Left ventricle myocardium inferior (tissue), 1 donor: ENCODE measurements around the gene PROX2. TPM values are rescaled to one million over a fixed set of nuclear protein-coding genes. Genes with fewer than 3 reads are reported as not detected.

Experiments used
- DNase-seq: peaks from one replicate; pipeline ENCODE4 v3.0.0-alpha.2; 2020
- H3K27ac ChIP-seq: fragments of 200-600 bp; replicated peaks from 2 replicates; pipeline ENCODE4 v1.8.0; 2021
- H3K27me3 ChIP-seq: fragments of 200-600 bp; 2 replicates; pipeline ENCODE4 v1.8.0; 2021; ENCODE audit warnings: low read depth
- H3K36me3 ChIP-seq: fragments of 200-600 bp; 2 replicates; pipeline ENCODE4 v1.8.0; 2021
- H3K4me1 ChIP-seq: fragments of 200-600 bp; 2 replicates; pipeline ENCODE4 v1.8.0; 2021
- H3K4me3 ChIP-seq: fragments of 200-600 bp; 2 replicates; pipeline ENCODE4 v1.8.0; 2021; ENCODE audit warnings: mild to moderate bottlenecking, moderate library complexity
- H3K9me3 ChIP-seq: fragments of 200-600 bp; replicated peaks from 2 replicates; pipeline ENCODE4 v1.8.0; 2021
- intact Hi-C: fragments of 100-400 bp; cut with micrococcal nuclease; formaldehyde crosslinking; loops from one replicate; pipeline ENCODE4 v1.11.0; 2022
- total RNA-seq: library from RNA; stranded (reverse); fragmentation: NEBNext Ultra II Directional; extraction: Animal tissue kit (Norgen Biotek cat#: 25700); gene quantifications from one replicate; pipeline ENCODE4 v1.2.1, GENCODE V29; 2021
- TF ChIP-seq, protein P1 (sequence below): fragments of 200-600 bp; IDR thresholded peaks from 2 replicates; pipeline ENCODE4 v1.8.0; 2021; ENCODE audit warnings: antibody characterized with exemption, mild to moderate bottlenecking, borderline replicate concordance
- donor health status: DM: no; HTN: yes; CAD: no; lungs with severe emphysema.

Gene PROX2
- total RNA-seq, 1 donor from 2014 or later = not detected

DNA sequence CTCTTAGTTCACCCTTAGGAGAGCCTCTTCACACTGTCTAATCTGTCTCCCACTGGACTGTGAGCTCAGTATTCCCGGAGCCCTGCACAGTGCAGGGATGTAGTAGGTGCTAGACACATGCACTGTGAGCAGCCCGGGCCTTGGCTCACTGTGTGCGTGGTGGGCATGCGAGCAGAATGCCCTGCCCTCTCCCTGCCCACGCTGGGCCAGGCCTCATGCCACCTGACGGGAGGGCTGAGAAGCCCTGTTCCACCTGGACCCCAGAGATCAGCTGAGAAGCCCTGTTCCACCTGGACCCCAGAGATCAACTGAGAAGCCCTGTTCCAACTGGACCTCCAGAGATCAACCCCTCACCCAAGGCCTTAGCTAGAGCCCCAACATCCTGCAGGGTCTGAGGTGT is 36.2 kb upstream of the PROX2 start:
- Histone ChIP-seq H3K4me3 (no peak overlapping the region), H3K27ac (no peak overlapping the region), H3K9me3 (no peaks in the 10 kb centered on the region), H3K4me1 (peaks cover 69% of the 10 kb centered on the region), H3K36me3 (no peaks in the 10 kb centered on the region), H3K27me3 (no peaks in the 10 kb centered on the region)
- TF ChIP-seq, protein P1, sequence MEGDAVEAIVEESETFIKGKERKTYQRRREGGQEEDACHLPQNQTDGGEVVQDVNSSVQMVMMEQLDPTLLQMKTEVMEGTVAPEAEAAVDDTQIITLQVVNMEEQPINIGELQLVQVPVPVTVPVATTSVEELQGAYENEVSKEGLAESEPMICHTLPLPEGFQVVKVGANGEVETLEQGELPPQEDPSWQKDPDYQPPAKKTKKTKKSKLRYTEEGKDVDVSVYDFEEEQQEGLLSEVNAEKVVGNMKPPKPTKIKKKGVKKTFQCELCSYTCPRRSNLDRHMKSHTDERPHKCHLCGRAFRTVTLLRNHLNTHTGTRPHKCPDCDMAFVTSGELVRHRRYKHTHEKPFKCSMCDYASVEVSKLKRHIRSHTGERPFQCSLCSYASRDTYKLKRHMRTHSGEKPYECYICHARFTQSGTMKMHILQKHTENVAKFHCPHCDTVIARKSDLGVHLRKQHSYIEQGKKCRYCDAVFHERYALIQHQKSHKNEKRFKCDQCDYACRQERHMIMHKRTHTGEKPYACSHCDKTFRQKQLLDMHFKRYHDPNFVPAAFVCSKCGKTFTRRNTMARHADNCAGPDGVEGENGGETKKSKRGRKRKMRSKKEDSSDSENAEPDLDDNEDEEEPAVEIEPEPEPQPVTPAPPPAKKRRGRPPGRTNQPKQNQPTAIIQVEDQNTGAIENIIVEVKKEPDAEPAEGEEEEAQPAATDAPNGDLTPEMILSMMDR = no peak
- intact Hi-C loops = loop anchor here (10.0 kb wide), 1 partner anchor 173 kb away; no protein-coding TSS in a partner anchor
- DNase-seq = no peak

DNA sequence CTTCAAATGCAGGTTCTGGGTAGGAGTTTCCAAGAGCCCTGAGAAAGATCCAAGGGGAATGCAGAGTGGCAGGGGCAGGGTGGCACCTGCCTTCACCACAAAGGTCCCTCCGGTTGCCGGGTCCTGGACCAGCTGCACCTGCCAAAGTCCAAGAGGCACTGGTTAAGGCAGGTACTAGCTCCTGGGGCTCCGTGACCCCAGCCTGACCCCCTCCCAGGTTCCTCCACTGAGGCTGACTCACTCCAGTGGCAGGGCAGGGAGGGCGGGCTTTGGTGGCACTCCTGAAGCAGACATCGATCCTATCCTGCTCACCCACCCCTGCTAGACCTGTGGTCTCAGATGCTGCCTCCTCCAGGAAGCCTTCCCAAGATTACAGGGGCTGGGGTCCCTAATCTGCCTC is 35.8 kb upstream of the PROX2 start:
- H3K36me3 ChIP-seq = no peaks in the 10 kb centered on the region
- H3K27me3 ChIP-seq = no peaks in the 10 kb centered on the region
- no peak overlapping the region for H3K4me3 ChIP-seq
- H3K4me1 ChIP-seq = peaks cover 69% of the 10 kb centered on the region
- no peaks in the 10 kb centered on the region for H3K9me3 ChIP-seq
- no peak for DNase-seq
- intact Hi-C loops = loop anchor here (10.0 kb wide), 1 partner anchor 173 kb away; no protein-coding TSS in a partner anchor
- no peak overlapping the region for H3K27ac ChIP-seq
- TF ChIP-seq, protein P1 = no peak

DNA sequence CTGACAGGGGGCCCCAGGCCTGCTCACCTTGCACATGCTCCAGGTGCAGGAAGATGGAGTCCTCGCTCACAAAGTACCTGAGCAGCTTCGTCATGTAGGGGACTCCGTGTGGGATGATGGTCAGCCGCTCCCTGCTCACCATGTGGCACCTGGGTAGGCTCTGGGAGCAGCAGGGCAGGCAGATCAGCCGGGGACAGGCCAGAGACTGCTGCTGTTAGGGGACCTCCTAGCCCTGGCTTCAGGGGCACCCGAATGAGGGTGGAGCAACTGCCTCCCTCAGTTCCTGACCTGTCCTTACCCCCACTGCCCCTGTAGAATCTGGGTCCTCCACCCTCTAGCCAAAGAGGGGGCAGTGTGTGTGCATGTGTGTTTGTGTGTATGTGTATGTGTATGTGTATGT is 35.3 kb upstream of the PROX2 start:
- TF ChIP-seq, protein P1 = no peak
- Histone ChIP-seq H3K4me3 (no peak overlapping the region), H3K9me3 (no peaks in the 10 kb centered on the region), H3K4me1 (peaks cover 69% of the 10 kb centered on the region), H3K27ac (no peak overlapping the region), H3K27me3 (no peaks in the 10 kb centered on the region), H3K36me3 (no peaks in the 10 kb centered on the region)
- intact Hi-C loops = loop anchor here (10.0 kb wide), 1 partner anchor 174 kb away; no protein-coding TSS in a partner anchor
- no peak for DNase-seq

DNA sequence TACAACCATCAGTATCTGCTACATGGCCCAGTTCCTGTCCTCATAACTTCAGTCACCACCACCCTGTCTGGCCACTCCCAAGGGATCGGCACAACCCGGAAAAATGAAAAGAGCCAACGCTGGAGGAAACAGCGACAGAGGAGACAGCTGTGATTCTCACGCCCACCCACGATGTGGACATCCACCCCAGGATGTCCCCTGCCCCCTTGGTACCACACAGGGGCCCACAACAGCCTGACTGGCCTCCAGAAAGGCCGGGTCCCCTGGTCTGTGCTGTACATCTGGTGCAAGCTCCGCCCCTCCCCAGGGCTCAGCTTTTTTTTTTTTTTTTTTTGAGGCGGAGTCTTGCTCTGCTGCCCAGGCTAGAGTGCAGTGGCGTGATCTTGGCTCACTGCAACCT is 34.6 kb upstream of the PROX2 start:
- intact Hi-C loops = loop anchor here (10.0 kb wide), 1 partner anchor 174 kb away; no protein-coding TSS in a partner anchor
- Histone ChIP-seq H3K4me1 (peaks cover 69% of the 10 kb centered on the region), H3K27ac (no peak overlapping the region), H3K4me3 (no peak overlapping the region), H3K27me3 (no peaks in the 10 kb centered on the region), H3K36me3 (no peaks in the 10 kb centered on the region), H3K9me3 (no peaks in the 10 kb centered on the region)
- no peak for DNase-seq
- TF ChIP-seq, protein P1 = no peak

DNA sequence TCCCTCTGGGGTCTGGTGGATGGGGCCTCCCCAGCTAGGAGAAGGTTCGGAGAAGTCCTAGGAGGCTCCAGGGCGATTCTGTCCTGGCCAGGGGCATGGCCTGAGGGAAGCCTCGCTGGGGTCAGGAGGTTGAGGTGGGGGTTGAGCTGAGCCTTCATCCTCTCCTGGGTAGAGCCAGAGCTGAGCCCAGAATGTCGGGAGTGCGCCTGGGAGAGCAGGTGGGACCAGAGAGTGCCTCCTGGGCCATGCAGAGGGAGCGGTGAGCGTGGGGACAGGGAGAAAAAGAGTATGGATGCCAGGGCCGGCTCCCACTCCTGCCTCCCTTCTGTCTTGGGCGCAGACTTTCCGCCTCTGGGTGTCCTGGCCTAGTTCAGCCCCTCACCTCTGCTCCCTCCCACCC is 34.0 kb upstream of the PROX2 start:
- H3K9me3 ChIP-seq = no peaks in the 10 kb centered on the region
- TF ChIP-seq, protein P1 = no peak
- no peaks in the 10 kb centered on the region for H3K27me3 ChIP-seq
- H3K36me3 ChIP-seq = no peaks in the 10 kb centered on the region
- H3K27ac ChIP-seq = no peak overlapping the region
- no peak overlapping the region for H3K4me3 ChIP-seq
- no peak for DNase-seq
- peaks cover 69% of the 10 kb centered on the region for H3K4me1 ChIP-seq
- intact Hi-C loops = loop anchor here (5.0 to 10.0 kb wide), 2 partner anchors 43 to 175 kb away; no protein-coding TSS in a partner anchor
